ENCODE measurements around the gene NUDT15. TPM values are rescaled to one million over a fixed set of nuclear protein-coding genes. Genes with fewer than 3 reads are reported as not detected.

Gene NUDT15
- total and polyA plus RNA-seq, 7 donors: 8.7 to 20.8 (median 12.0) TPM

DNA sequence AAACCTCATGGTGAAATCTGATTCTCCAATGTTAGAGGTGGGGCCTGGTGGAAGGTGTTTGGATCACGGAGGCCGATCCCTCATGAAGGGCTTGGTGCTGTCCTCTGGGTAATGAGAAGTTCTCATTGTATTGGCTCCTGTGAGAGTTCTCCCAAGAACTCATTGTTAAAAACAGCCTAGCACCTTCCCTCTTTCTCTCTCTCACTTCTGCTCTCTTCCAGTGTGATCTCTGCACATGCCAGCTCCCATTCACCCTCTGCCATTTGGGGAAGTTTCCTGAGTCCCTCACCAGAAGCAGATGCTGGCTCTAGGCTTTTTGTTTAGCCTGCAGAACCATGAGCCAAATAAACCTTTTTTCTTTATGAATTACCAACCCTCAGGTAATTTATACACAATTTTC, 33.3 kb upstream of the NUDT15 start:
- TF ChIP-seq CTCF (IDR thresholded peaks at IDR 0.05): no peak
- intact Hi-C loops (cut with DNase I): loop anchor here in 1 of 2 donors (5.0 kb wide), 1 partner anchor 33 kb away; the partner anchor contains the start of gene NUDT15
- Histone ChIP-seq H3K27me3 (ENCODE audit: insufficient read depth in 3 of 3, low read length in 2 of 3) (no peaks in the 10 kb centered on the region), H3K4me1 (peaks cover under 1% of the 10 kb centered on the region), H3K9me3 (no peaks in the 10 kb centered on the region), H3K36me3 (ENCODE audit: insufficient read depth in 1 of 2, low read depth in 1 of 2) (no peaks in the 10 kb centered on the region), H3K4me3 (no peak overlapping the region), H3K27ac (no peak overlapping the region)
- DNase-seq (no peak), ATAC-seq (no peak)
- WGBS, 3 donors: 89 to 97% (median 94%) methylated on average over 2 of the region's 2 CpGs

DNA sequence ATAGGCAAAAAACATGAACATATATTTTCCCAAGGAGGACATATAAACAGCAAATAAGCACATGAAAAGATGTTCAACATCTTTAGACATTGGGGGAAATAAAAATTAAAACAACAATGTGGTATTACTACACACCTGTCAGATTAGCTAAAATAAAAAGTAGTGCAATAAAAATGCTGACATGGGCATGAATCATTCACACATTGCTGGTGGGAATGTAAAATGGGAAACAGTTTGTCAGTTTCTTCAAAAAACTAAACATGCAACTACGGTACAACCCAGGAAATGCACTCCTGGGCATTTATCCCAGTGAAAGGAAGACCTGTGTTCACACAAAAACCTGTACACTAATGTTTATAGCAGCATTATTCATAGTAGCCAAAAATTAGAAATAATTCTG, 31.1 kb upstream of the NUDT15 start:
- Histone ChIP-seq H3K27ac (no peak overlapping the region), H3K4me3 (no peak overlapping the region), H3K9me3 (no peaks in the 10 kb centered on the region), H3K27me3 (ENCODE audit: insufficient read depth in 3 of 3, low read length in 2 of 3) (no peaks in the 10 kb centered on the region), H3K36me3 (ENCODE audit: insufficient read depth in 1 of 2, low read depth in 1 of 2) (no peaks in the 10 kb centered on the region), H3K4me1 (no peaks in the 10 kb centered on the region)
- TF ChIP-seq CTCF (IDR thresholded peaks at IDR 0.05): no peak
- no peak for DNase-seq
- ATAC-seq: no peak
- WGBS, 3 donors: 45 to 85% (median 56%) methylated on average over 1 of the region's 1 CpG
- intact Hi-C loops (cut with DNase I): no loop called here

DNA sequence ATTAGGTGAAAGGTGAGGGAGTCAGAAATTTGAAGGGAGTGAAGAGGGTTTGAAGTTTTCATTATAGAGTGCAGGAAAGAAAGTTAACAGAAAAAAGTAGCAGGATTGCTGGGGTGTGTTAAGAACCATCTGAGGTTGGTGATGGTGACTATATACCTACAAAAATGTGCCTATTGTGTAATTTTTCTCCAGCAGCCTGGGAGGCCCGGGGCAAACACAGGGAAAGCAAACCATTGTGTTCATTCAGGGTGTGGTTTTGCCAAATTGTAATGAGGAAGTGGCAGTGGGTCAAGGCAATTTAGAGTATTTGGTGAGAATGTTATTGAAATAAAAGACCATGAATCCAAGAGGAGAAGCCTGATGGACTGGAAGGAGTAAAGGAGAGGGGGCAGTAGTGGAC, 28.2 kb upstream of the NUDT15 start:
- ATAC-seq (no peak), DNase-seq (no peak)
- no peaks in the 10 kb centered on the region for H3K4me1 ChIP-seq
- 68 to 82% (median 75%) methylated on average over 1 of the region's 1 CpG for WGBS, 3 donors
- no peaks in the 10 kb centered on the region for H3K27me3 ChIP-seq (ENCODE audit: insufficient read depth in 3 of 3, low read length in 2 of 3)
- H3K36me3 ChIP-seq (ENCODE audit: insufficient read depth in 1 of 2, low read depth in 1 of 2): no peaks in the 10 kb centered on the region
- H3K4me3 ChIP-seq: no peak overlapping the region
- no peak overlapping the region for H3K27ac ChIP-seq
- no peak for TF ChIP-seq CTCF (IDR thresholded peaks at IDR 0.05)
- no peaks in the 10 kb centered on the region for H3K9me3 ChIP-seq
- intact Hi-C loops (cut with DNase I): no loop called here

GRCh38 chr13:48010698-48011097, 26.8 kb upstream of the NUDT15 start:
- intact Hi-C loops (cut with DNase I): no loop called here
- no peak overlapping the region for H3K27ac ChIP-seq
- no peaks in the 10 kb centered on the region for H3K36me3 ChIP-seq (ENCODE audit: insufficient read depth in 1 of 2, low read depth in 1 of 2)
- no peak overlapping the region for H3K4me3 ChIP-seq
- no peaks in the 10 kb centered on the region for H3K27me3 ChIP-seq (ENCODE audit: insufficient read depth in 3 of 3, low read length in 2 of 3)
- WGBS, 3 donors: 70 to 86% (median 71%) methylated on average over 4 of the region's 4 CpGs
- ATAC-seq: no peak
- no peak for DNase-seq
- no peak for TF ChIP-seq CTCF (IDR thresholded peaks at IDR 0.05)
- H3K4me1 ChIP-seq: no peaks in the 10 kb centered on the region
- H3K9me3 ChIP-seq: no peaks in the 10 kb centered on the region

GRCh38 chr13:48012668-48013067, 24.9 kb upstream of the NUDT15 start:
- ATAC-seq (no peak), DNase-seq (no peak)
- Histone ChIP-seq H3K4me1 (no peaks in the 10 kb centered on the region), H3K9me3 (no peaks in the 10 kb centered on the region), H3K27ac (no peak overlapping the region), H3K4me3 (no peak overlapping the region), H3K36me3 (ENCODE audit: insufficient read depth in 1 of 2, low read depth in 1 of 2) (no peaks in the 10 kb centered on the region), H3K27me3 (ENCODE audit: insufficient read depth in 3 of 3, low read length in 2 of 3) (no peaks in the 10 kb centered on the region)
- no peak for TF ChIP-seq CTCF (IDR thresholded peaks at IDR 0.05)
- 93 to 100% (median 95%) methylated on average over 1 of the region's 1 CpG for WGBS, 3 donors
- intact Hi-C loops (cut with DNase I): no loop called here

All from psoas muscle (tissue), 8 donors.